Upper lobe of left lung (tissue), 6 donors: ENCODE data around the gene SLC25A28. TPM values are rescaled to one million over a fixed set of nuclear protein-coding genes. Genes with fewer than 3 reads are reported as not detected.
"Not testable (repeated sequence)": the region's sequence is repeated elsewhere in the genome, so short reads cannot be mapped to it uniquely, and the experiment has no call there.

Source experiments
- ATAC-seq, 2 donors: fragments of 200-7000 bp; cut with Tn5 transposase; one replicate each; pipeline ENCODE4 v1.9.1; 2022; ENCODE audit warnings: mild to moderate bottlenecking in 2 of 2, moderate library complexity in 2 of 2; ENCODE audit not compliant: low FRiP score in 2 of 2
- DNase-seq, 2 donors: peaks; one replicate each; pipeline ENCODE4 v3.0.0-alpha.2; 2019 to 2020
- H3K27ac ChIP-seq, 4 donors: fragments of 200-600 bp; sonication (generic); one replicate each; pipeline ENCODE4 v1.5.1; 2016 to 2019
- H3K27me3 ChIP-seq, 4 donors: fragments of 200-600 bp; sonication (generic); one replicate each; pipeline ENCODE4 v1.5.1; 2017 to 2019
- H3K36me3 ChIP-seq, 4 donors: fragments of 200-600 bp; sonication (generic); one replicate each; pipeline ENCODE4 v1.5.1; 2016 to 2019
- H3K4me1 ChIP-seq, 4 donors: fragments of 200-600 bp; sonication (generic); one replicate each; pipeline ENCODE4 v1.5.1; 2018 to 2019
- H3K4me3 ChIP-seq, 4 donors: fragments of 200-600 bp; sonication (generic); one replicate each; pipeline ENCODE4 v1.5.1; 2017 to 2019; ENCODE audit warnings: mild to moderate bottlenecking in 2 of 4, moderate library complexity in 1 of 4
- H3K9me3 ChIP-seq, 4 donors: fragments of 200-600 bp; sonication (generic); one replicate each; pipeline ENCODE4 v1.5.1; 2018 to 2019
- EP300 ChIP-seq, 4 donors: sonication (generic); formaldehyde crosslinking; IDR thresholded peaks; one replicate each; pipeline ENCODE4 v1.5.1; 2017; ENCODE audit warnings: antibody characterized with exemption in 4 of 4, control low read depth in 2 of 4
- POLR2A ChIP-seq, 4 donors: fragments of 450-650 bp; IDR thresholded peaks; one replicate each; pipeline ENCODE4 v1.5.1; 2016 to 2017; ENCODE audit warnings: antibody characterized with exemption in 4 of 4, mild to moderate bottlenecking in 2 of 4
- POLR2AphosphoS5 ChIP-seq, 2 donors: sonication (generic); formaldehyde crosslinking; IDR thresholded peaks; one replicate each; pipeline ENCODE4 v1.5.1; 2017; ENCODE audit warnings: antibody characterized with exemption in 2 of 2
- WGBS, 2 donors: methylation state at CpG; one replicate each; pipeline ENCODE4 v1.1.5; 2017 to 2018; 5-methylcytosine and 5-hydroxymethylcytosine counted together
- total RNA-seq, 6 donors: library from RNA; depleted of rRNA in 4 of 6; stranded (reverse); fragments of >200 nt in 4 of 6; gene quantifications; one replicate each; pipeline versions ENCODE4 v1.1.0 to v1.2.1, GENCODE V29; 2016 to 2021
- TF ChIP-seq, protein P1 (sequence below), 6 experiments: fragments of 450-650 bp in 4 of 6; fragments of 200-600 bp in 2 of 6; sonication (generic) in 2 of 6; IDR thresholded peaks; one replicate each; pipeline ENCODE4 v1.5.1; 2016 to 2019; ENCODE audit warnings: antibody characterized with exemption in 6 of 6
- donor health status: DM: no; HTN: no; CAD: no; lungs with moderate emphysema.
- donor health status: DM: no; HTN: yes; CAD: no; lungs with severe emphysema.

The SLC25A28 gene
- total RNA-seq, 6 donors from 2014 or later, result 25.7 to 53.4 (median 45.3) TPM

DNA sequence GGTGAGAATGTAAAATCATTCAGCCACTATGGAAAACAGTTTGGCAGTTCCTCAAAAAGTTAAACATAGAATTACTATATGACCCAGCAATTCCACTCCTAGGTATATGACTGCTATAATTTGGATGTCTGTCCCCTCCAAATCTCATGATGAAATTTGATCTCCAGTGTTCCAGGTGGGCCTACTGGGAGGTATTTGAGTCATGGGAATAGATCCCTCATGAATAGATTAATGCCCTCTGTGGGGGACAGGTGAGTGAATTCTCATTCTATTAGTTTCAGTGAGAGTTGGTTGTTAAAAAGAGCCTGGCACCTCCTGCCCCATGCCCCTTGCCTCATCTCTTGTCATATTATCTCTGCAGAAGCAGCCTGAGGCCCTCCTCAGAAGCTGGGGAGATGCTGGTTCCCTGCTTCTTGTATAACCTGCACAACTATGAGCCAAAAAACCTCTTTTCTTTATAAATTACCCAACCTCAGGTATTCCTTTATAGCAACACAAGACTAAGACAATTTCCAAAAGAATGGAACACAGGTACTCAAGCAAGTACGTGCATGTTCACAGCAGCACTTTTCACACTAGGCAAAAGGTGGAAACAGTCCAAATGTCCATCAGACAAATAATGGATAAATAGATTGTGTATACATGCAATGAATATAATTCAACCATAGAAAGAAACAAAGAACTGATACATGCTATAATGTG, 8.8 kb upstream of the SLC25A28 start:
- Histone ChIP-seq H3K4me3 (no peak overlapping the region), H3K36me3 (no peaks in the 10 kb centered on the region), H3K4me1 (no peaks in the 10 kb centered on the region), H3K27me3 (no peaks in the 10 kb centered on the region), H3K9me3 (no peaks in the 10 kb centered on the region), H3K27ac (no peak overlapping the region)
- DNase-seq, result no peak
- WGBS, 2 donors, result 74 to 86% methylated on average over 1 of the region's 1 CpG
- no peak for ATAC-seq
- TF ChIP-seq EP300 (IDR thresholded peaks at IDR 0.05), result no peak
- no peak for TF ChIP-seq POLR2A (IDR thresholded peaks at IDR 0.05)
- TF ChIP-seq, protein P1, sequence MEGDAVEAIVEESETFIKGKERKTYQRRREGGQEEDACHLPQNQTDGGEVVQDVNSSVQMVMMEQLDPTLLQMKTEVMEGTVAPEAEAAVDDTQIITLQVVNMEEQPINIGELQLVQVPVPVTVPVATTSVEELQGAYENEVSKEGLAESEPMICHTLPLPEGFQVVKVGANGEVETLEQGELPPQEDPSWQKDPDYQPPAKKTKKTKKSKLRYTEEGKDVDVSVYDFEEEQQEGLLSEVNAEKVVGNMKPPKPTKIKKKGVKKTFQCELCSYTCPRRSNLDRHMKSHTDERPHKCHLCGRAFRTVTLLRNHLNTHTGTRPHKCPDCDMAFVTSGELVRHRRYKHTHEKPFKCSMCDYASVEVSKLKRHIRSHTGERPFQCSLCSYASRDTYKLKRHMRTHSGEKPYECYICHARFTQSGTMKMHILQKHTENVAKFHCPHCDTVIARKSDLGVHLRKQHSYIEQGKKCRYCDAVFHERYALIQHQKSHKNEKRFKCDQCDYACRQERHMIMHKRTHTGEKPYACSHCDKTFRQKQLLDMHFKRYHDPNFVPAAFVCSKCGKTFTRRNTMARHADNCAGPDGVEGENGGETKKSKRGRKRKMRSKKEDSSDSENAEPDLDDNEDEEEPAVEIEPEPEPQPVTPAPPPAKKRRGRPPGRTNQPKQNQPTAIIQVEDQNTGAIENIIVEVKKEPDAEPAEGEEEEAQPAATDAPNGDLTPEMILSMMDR (IDR thresholded peaks at IDR 0.05), result no peak
- TF ChIP-seq POLR2AphosphoS5 (IDR thresholded peaks at IDR 0.05), result no peak

DNA sequence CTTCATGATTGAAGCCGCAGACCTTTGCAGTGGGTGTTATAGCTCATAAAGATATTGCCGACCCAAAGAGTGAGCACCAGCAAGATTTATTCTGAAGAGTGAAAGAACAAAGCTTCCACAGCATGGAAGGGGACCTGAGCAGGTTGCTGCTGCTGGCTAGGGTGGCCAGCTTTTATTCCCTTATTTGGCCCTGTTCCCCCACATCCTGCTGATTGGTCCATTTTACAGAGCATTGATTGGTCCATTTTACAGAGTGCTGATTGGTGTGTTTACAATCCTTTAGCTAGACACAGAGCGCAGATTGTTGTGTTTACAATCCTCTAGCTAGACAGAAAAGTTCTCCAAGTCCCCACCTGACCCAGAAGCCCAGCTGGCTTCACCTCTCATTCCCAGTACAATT, 4.9 kb upstream of the SLC25A28 start:
- H3K27me3 ChIP-seq, H3K27ac ChIP-seq, H3K4me3 ChIP-seq, H3K36me3 ChIP-seq, H3K9me3 ChIP-seq, DNase-seq, ATAC-seq: not testable (repeated sequence)
- WGBS, 2 donors, result 30 to 50% methylated on average over 2 of the region's 3 CpGs
- H3K4me1 ChIP-seq, result peaks cover 6 to 11% (median 7%) of the 10 kb centered on the region in 4 donors

DNA sequence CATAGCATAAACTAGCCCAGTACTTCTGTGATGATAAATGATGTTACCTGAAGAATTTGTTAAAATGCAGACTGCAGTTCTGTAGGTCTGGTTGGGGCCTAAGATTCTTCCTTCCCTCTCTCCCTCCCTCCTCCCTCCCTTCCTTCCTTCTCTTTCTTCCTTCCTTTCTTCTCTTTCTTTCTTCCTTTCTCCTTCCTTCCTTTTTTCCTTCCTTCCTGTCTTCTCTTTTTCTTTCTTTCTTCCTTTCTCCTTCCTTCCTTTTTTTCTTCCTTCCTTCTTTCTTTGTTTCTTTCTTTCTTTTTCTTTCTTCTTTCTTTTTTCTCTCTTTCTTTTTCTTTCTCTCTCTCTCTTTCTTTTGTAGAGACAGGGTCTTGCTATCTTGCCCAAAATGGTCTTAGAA, 3.7 kb upstream of the SLC25A28 start:
- H3K27ac ChIP-seq, result no peak overlapping the region
- peaks cover 9 to 11% (median 11%) of the 10 kb centered on the region in 4 donors for H3K4me1 ChIP-seq
- no peaks in the 10 kb centered on the region for H3K36me3 ChIP-seq
- ATAC-seq, result no peak
- no peaks in the 10 kb centered on the region for H3K27me3 ChIP-seq
- DNase-seq, result no peak
- no peak for TF ChIP-seq POLR2A (IDR thresholded peaks at IDR 0.05)
- TF ChIP-seq, protein P1 (IDR thresholded peaks at IDR 0.05), result no peak
- TF ChIP-seq EP300 (IDR thresholded peaks at IDR 0.05), result no peak
- TF ChIP-seq POLR2AphosphoS5 (IDR thresholded peaks at IDR 0.05), result no peak
- no peak overlapping the region for H3K4me3 ChIP-seq
- no peaks in the 10 kb centered on the region for H3K9me3 ChIP-seq

DNA sequence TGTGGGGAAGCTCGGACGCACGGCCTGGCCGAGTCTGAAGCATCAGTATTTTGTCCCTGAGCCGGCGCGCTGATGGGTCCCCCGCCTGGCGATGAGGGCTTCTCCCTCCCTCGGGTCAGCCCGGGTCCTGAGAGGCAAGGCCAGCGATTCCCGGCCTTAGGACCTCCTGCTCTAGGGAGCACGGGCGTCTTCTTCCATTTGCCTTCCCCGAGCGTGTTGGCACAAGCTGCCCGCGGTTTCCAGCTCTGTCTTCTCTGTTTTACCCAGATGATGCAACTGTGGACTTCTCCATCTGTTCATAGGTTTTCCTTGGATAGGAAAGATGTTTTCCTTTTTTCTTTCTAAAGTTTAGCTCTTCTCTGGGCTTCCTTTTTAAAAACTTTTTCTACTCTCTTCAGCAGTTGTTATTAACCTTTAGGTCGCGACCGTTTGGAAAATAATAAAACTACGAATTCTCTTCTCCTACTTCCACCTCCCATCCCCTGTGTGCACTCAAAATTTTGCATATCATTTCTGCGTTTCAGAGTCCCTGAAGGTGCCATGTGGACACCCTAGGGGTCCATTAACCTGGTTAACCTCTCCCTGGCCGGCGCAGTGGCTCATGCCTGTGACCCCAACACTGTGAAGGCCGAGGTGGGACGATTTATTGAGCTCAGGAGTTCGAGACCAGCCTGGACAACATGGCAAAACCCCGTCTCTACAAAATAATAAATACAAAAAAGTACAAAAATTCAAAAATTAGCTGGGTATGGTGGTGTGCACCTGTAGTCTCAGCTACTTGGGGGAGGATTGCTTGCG, 1.4 kb upstream of the SLC25A28 start:
- peak overlapping the region; percentile 55 to 95 (median 80) for H3K4me3 ChIP-seq
- peak in 1 of 2 donors; percentile 12 for DNase-seq

More for the DNA sequence above, 1.4 kb upstream of the SLC25A28 start:
- TF ChIP-seq EP300 (IDR thresholded peaks at IDR 0.05), result no peak
- TF ChIP-seq, protein P1 (IDR thresholded peaks at IDR 0.05), result no peak
- TF ChIP-seq POLR2A (IDR thresholded peaks at IDR 0.05), result peak in 3 of 4 donors; percentile 61 to 86 (median 74)
- WGBS, 2 donors, result 18 to 26% methylated on average over 24 to 30 of the region's 31 CpGs
- H3K9me3 ChIP-seq, result no peaks in the 10 kb centered on the region
- ATAC-seq, result peak in 1 of 2 donors; percentile 52
- H3K4me1 ChIP-seq, result peaks cover 32 to 34% (median 33%) of the 10 kb centered on the region in 4 donors
- no peaks in the 10 kb centered on the region for H3K36me3 ChIP-seq
- no peaks in the 10 kb centered on the region for H3K27me3 ChIP-seq
- peak overlapping the region; percentile 94 to 98 (median 96) for H3K27ac ChIP-seq
